Retina (tissue), 1 donor: Measurements from ENCODE around the gene RAC3.

Source experiments
- DNase-seq: peaks from one replicate; pipeline ENCODE4 v3.0.0-alpha.2; 2016

Gene RAC3

DNA sequence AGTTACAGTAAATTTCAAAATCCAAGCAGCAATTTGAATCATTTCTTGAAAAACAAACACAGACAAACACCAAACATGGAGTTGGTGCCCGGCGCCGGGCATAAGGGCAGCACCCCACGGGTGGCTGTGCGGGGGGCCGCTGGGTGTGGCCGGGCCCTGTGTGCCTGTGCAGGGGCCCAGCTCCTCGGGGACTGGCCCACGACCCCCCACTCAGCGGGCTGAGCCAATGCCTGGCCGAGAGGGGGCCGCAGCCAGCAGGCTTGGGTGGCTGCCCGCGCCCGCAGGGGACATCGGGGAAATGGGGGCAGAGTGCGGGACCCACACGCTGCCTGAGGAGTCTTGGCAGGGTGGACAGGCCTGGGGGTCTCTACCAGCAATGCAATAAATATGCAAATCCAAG is 47.0 kb downstream of the RAC3 start:
- no peak for DNase-seq

- DNase-seq: no peak
Measured at GRCh38 chr17:82079001-82079677, 47.7 kb downstream of the RAC3 start.

DNA sequence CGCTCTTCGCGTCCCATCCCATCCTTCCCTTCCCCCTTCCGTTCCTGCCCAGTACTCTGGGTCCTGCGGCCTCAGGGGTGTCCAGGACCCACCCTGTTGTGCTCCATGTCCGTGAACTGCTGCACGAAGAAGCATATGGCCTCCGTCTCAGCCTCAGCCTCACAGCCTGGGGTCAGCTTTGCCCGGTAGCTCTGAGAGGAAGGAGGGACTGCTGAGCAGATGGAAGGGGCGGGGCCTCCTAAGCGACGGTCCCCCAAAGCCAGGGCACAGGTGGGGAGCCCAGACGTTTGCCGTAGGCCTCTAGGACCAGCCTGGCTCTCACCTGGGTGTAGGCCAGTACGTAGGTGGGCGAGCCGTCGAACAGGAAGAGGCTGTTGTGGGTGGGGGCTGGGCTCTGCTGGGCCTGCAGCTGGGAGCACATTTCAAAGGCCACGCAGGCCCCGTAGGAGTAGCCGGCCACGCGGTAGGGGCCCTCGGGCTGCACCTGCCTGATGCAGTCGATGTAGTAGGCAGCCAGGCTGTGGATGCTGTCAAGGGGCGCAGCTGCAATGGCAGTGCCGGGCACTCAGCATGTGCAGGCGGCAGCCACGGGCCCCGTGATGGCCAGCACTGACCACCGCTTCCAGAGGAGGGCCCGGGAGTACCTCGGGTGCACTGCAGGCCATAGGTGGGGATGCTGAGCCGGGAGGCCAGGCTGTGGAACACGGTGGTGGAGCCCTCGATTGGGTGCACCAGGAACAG is 48.7 kb downstream of the RAC3 start:
- no peak for DNase-seq

- no peak for DNase-seq
Measured at GRCh38 chr17:82080789-82081464, 49.4 kb downstream of the RAC3 start.

DNA sequence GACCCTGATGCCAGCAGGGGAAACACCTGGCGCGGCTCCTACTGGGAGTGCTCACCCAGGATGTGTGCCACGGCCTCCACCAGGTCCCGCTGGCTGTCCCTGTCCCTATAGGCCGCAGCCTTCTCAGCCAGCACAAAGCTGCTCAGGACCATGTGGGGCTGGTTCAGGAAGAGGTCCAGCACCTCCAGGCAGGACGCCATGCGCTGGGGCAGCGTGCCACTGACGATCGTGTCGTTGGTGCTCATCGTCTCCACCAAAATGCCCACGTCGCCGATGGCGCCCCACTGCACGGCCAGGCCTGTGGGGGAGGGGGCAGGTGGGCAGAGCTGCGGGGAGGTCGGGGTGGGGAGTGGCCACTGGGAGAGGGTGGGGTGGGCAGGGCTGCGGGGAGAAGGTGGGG is 50.1 kb downstream of the RAC3 start:
- no peak for DNase-seq

DNA sequence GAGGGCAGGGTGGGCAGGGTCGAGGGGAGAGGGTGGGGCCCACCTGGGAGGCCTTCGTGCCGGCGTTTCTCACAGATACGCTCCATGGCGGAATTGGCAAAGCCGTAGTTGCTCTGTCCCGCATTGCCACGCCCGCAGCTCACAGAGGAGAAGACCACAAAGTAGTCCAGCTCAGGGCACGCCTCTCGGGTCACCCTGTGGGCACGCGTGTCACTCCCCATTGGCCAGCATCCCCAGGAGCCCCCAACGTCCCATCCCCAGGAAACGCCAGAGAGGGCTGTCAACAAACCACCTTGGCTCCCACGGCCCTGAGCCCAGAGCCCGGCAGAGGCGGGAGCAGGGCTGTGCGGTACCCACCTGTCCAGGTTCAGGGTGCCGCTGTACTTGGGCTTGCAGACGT is 50.5 kb downstream of the RAC3 start:
- DNase-seq: no peak

DNA sequence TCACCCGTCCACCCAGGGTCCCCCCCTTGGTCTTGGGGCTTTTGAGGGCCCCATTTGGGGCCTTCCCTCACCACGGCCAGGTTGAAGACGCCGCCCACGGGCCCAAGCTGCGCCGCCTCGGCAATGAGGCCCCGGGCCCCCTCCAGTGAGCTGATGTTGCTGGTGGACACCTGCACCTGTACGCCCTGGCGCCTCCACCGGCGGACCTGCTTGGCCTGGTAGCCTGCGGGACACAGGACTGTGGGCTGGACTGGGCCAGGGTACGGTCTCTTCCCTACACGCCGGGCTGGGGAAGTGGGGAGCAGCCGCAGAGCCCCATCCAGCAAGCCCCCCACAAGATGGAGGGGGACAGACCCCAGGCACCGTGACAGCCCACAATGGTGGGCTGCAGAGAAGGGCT is 51.0 kb downstream of the RAC3 start:
- no peak for DNase-seq

DNA sequence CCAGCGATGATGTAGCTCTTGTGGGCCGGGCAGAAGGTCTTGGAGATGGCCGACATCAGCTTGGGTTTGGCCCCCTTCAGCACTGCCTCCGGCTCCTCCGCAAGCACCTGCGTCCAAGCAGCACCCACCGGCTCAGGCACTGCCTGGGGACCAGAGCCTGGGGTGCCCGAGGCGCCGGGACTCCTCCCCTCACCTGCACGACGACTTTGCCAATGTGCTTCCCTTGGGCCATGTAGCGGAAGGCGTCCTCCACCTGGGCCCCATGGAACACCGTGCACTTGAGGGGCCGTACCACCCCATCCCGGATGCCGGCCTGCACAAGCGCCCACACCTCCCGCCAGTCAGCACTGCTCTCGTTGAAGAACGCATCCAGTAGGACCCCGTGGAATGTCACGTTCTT is 51.5 kb downstream of the RAC3 start:
- no peak for DNase-seq
